Vagina (tissue), 2 donors: ENCODE measurements around the gene BRD3OS.

Source experiments
- POLR2A ChIP-seq, 2 donors: fragments of 450-650 bp; IDR thresholded peaks; one replicate each; pipeline ENCODE4 v1.6.1; 2017; ENCODE audit warnings: antibody characterized with exemption in 2 of 2, mild to moderate bottlenecking in 2 of 2, moderate library complexity in 2 of 2
- POLR2AphosphoS5 ChIP-seq, 2 donors: sonication (generic); formaldehyde crosslinking; IDR thresholded peaks; one replicate each; pipeline ENCODE4 v1.9.0; 2017; ENCODE audit warnings: antibody characterized with exemption in 2 of 2, mild to moderate bottlenecking in 2 of 2, low read depth in 1 of 2; ENCODE audit not compliant: insufficient read depth in 1 of 2
- TF ChIP-seq, protein P1 (sequence below), 3 experiments: fragments of 450-650 bp in 2 of 3; fragments of 200-600 bp in 1 of 3; sonication (generic) in 1 of 3; IDR thresholded peaks; one replicate each; pipeline ENCODE4 v1.5.1; 2017 to 2019; ENCODE audit warnings: antibody characterized with exemption in 3 of 3, mild to moderate bottlenecking in 2 of 3, moderate library complexity in 2 of 3

DNA sequence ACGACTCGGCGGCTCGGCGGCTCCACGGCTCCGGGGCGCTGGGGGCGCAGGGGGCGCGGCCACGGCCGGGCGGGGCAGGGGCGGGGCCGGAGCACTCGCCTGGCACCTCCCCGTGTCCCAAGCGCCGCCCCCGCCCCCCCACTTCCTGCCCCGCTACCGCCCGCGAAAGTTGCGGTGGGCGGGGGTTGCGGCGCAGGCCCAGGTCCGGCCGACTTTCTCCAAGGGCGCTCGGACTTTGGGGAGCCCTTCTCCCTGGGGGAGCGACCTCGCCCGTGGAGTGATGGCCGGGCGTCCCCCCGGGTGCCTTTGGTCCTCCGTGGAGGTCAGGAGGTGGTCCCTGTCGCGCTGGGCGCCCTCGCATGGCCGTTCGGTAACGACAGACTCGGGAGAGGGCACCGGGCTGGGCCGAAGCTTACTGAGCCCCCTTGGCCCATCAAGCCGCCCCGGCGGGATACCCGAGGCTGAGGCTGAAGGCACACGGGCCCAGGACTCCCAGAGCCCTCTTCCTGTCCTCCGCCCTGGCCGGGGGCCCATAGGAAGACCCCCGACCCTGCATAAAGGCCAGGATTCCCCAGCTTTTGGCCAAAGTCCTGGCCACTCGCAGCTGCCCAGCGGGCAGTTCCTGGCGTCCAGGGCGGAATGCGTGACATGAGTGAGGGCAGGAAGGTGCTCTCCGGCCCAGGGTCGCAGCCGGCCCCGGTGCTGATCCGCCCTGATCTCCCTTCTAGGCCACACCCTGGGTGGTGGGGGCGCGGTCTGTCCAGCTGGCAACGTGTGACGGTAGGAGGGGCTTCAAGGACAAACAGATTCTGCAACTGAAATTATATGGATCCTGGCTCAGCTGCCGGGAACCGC is 32.3 kb upstream of the BRD3OS start:
- TF ChIP-seq POLR2A (IDR thresholded peaks at IDR 0.05) (peak in 1 of 2 donors; percentile 79), POLR2AphosphoS5 (IDR thresholded peaks at IDR 0.05; ENCODE audit: insufficient read depth in 1 of 2, low read depth in 1 of 2) (peak in 1 of 2 donors; percentile 96)
- TF ChIP-seq, protein P1, sequence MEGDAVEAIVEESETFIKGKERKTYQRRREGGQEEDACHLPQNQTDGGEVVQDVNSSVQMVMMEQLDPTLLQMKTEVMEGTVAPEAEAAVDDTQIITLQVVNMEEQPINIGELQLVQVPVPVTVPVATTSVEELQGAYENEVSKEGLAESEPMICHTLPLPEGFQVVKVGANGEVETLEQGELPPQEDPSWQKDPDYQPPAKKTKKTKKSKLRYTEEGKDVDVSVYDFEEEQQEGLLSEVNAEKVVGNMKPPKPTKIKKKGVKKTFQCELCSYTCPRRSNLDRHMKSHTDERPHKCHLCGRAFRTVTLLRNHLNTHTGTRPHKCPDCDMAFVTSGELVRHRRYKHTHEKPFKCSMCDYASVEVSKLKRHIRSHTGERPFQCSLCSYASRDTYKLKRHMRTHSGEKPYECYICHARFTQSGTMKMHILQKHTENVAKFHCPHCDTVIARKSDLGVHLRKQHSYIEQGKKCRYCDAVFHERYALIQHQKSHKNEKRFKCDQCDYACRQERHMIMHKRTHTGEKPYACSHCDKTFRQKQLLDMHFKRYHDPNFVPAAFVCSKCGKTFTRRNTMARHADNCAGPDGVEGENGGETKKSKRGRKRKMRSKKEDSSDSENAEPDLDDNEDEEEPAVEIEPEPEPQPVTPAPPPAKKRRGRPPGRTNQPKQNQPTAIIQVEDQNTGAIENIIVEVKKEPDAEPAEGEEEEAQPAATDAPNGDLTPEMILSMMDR (IDR thresholded peaks at IDR 0.05) = peak in 2 of 3 experiments; percentile 1 to 14
